Keratinocyte (primary cell): ENCODE measurements around the gene MAML2.

Source experiments
- CTCF ChIP-seq, 3 experiments: IDR thresholded peaks in 1 of 3; conservative IDR thresholded peaks in 1 of 3; optimal IDR thresholded peaks in 1 of 3; 2 replicates in 2 of 3; 3 replicates in 1 of 3; pipeline versions ENCODE3 to v1.5.1; 2011; ENCODE audit warnings: low read length in 3 of 3, mild to moderate bottlenecking in 3 of 3, moderate library complexity in 2 of 3, control low read depth in 1 of 3, inconsistent platforms in 1 of 3; ENCODE audit not compliant: insufficient read depth in 2 of 3; ENCODE audit errors: extremely low read depth in 1 of 3
- EZH2 ChIP-seq: IDR thresholded peaks from one replicate; pipeline ENCODE4 v1.6.1; 2012; ENCODE audit warnings: inconsistent platforms, mild to moderate bottlenecking, low read length, moderate library complexity

- no peak for TF ChIP-seq EZH2
- TF ChIP-seq CTCF (optimal IDR thresholded peaks at IDR 0.05 in 1 of 3, IDR thresholded peaks at IDR 0.05 in 1 of 3, conservative IDR thresholded peaks at IDR 0.05 in 1 of 3; ENCODE audit: extremely low read depth in 1 of 3, insufficient read depth in 2 of 3, low read length in 3 of 3): no peak
Measured at GRCh38 chr11:96391698-96392307, 48.8 kb upstream of the MAML2 start.
